HCT116 (cell line): ENCODE data around the gene BPIFB6.

Experiments
- ATF3 ChIP-seq: IDR thresholded peaks from 2 replicates; pipeline ENCODE4 v1.6.1; 2012
- CTCF ChIP-seq, 3 experiments: fragments of 200-600 bp in 1 of 3; sonication (generic) in 1 of 3; IDR thresholded peaks in 2 of 3; conservative IDR thresholded peaks in 1 of 3; 2 replicates each; pipeline ENCODE4 v1.5.1; 2012 to 2017; ENCODE audit warnings: low read depth in 2 of 3, low read length in 2 of 3, antibody characterized with exemption in 1 of 3, borderline replicate concordance in 1 of 3, control low read depth in 1 of 3, mild to moderate bottlenecking in 1 of 3, mixed read lengths in 1 of 3, mixed run types in 1 of 3, moderate library complexity in 1 of 3; ENCODE audit not compliant: insufficient read depth in 1 of 3
- MAX ChIP-seq: IDR thresholded peaks from 2 replicates; pipeline ENCODE4 v1.6.1; 2012
- POLR2A ChIP-seq: IDR thresholded peaks from 2 replicates; pipeline ENCODE4 v1.7.0; 2011; ENCODE audit warnings: borderline replicate concordance; ENCODE audit not compliant: insufficient read depth, insufficient read length; ENCODE audit errors: extremely low read depth
- POLR2AphosphoS5 ChIP-seq: IDR thresholded peaks from 2 replicates; pipeline ENCODE4 v1.6.1; 2011; ENCODE audit warnings: mild to moderate bottlenecking, low read depth, low read length, moderate library complexity
- SP1 ChIP-seq: IDR thresholded peaks from 2 replicates; pipeline ENCODE4 v1.6.1; 2012; ENCODE audit warnings: low read depth
- SRF ChIP-seq: IDR thresholded peaks from 2 replicates; pipeline ENCODE4 v1.6.1; 2012; ENCODE audit warnings: low read depth
- TCF7L2 ChIP-seq: IDR thresholded peaks from 2 replicates; pipeline ENCODE4 v1.7.0; 2011; ENCODE audit warnings: borderline replicate concordance, inconsistent platforms; ENCODE audit not compliant: insufficient read depth, insufficient read length; ENCODE audit errors: extremely low read depth
- ZFX ChIP-seq: fragments of 450-650 bp; IDR thresholded peaks from 2 replicates; pipeline ENCODE4 v1.6.1; 2017

GRCh38 chr20:33091693-33092092 is 60.2 kb downstream of the BPIFB6 start:
- TF ChIP-seq TCF7L2: no peak
- no peak for TF ChIP-seq POLR2A
- TF ChIP-seq POLR2AphosphoS5: no peak
- TF ChIP-seq ATF3: no peak
- no peak for TF ChIP-seq CTCF (IDR thresholded peaks at IDR 0.05 in 2 of 3, conservative IDR thresholded peaks at IDR 0.05 in 1 of 3; ENCODE audit: borderline replicate concordance in 1 of 3, insufficient read depth in 1 of 3, low read depth in 2 of 3, low read length in 2 of 3)
- no peak for TF ChIP-seq ZFX
- TF ChIP-seq SP1: no peak
- no peak for TF ChIP-seq MAX
- TF ChIP-seq SRF: no peak
